ENCODE measurements around the gene ETNK2.

The ETNK2 gene

GRCh38 chr1:204102739-204103430, 49.0 kb downstream of the ETNK2 start:
- TF ChIP-seq SIN3A (IDR thresholded peaks at IDR 0.05; ENCODE audit: borderline replicate concordance, insufficient read depth, low read length) (no peak), FOXP2 (optimal IDR thresholded peaks at IDR 0.05; ENCODE audit: borderline replicate concordance, extremely low read depth, extremely low read length, insufficient read depth) (no peak), REST (IDR thresholded peaks at IDR 0.05; ENCODE audit: insufficient read depth in 1 of 2, low read depth in 2 of 2, low read length in 2 of 2) (no peak), TAF1 (IDR thresholded peaks at IDR 0.05; ENCODE audit: borderline replicate concordance, insufficient read depth, low read length) (no peak), POLR2AphosphoS5 (IDR thresholded peaks at IDR 0.05; ENCODE audit: low read depth, low read length) (no peak)

GRCh38 chr1:204102029-204102611, 49.7 kb downstream of the ETNK2 start:
- TF ChIP-seq REST (IDR thresholded peaks at IDR 0.05; ENCODE audit: insufficient read depth in 1 of 2, low read depth in 2 of 2, low read length in 2 of 2) = no peak
- no peak for TF ChIP-seq POLR2AphosphoS5 (IDR thresholded peaks at IDR 0.05; ENCODE audit: low read depth, low read length)
- TF ChIP-seq SIN3A (IDR thresholded peaks at IDR 0.05; ENCODE audit: borderline replicate concordance, insufficient read depth, low read length) = no peak
- no peak for TF ChIP-seq TAF1 (IDR thresholded peaks at IDR 0.05; ENCODE audit: borderline replicate concordance, insufficient read depth, low read length)
- TF ChIP-seq FOXP2 (optimal IDR thresholded peaks at IDR 0.05; ENCODE audit: borderline replicate concordance, extremely low read depth, extremely low read length, insufficient read depth) = no peak

DNA sequence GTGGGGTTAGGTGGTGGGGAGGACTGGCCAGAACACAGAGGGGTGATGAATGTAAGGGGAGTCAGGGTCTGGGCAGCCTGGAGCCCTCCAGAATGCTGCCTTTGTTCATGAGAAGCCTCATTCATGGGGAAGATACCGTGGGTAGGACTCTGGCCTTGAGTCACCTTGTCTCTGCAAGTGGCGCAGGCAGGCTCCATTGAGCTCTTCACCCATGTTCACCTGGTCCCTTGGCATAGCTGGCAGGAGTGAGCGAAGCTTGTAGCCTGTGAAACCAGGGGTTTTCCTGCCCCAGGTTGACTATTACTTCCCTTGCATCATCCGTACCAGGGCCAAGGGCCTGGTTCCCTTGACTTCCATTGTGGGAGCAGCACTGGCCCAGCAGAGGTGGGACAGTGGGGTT, 53.2 kb downstream of the ETNK2 start:
- TF ChIP-seq FOXP2 (optimal IDR thresholded peaks at IDR 0.05; ENCODE audit: borderline replicate concordance, extremely low read depth, extremely low read length, insufficient read depth) (no peak), REST (IDR thresholded peaks at IDR 0.05; ENCODE audit: insufficient read depth in 1 of 2, low read depth in 2 of 2, low read length in 2 of 2) (no peak), SIN3A (IDR thresholded peaks at IDR 0.05; ENCODE audit: borderline replicate concordance, insufficient read depth, low read length) (no peak), POLR2AphosphoS5 (IDR thresholded peaks at IDR 0.05; ENCODE audit: low read depth, low read length) (no peak), TAF1 (IDR thresholded peaks at IDR 0.05; ENCODE audit: borderline replicate concordance, insufficient read depth, low read length) (no peak)

DNA sequence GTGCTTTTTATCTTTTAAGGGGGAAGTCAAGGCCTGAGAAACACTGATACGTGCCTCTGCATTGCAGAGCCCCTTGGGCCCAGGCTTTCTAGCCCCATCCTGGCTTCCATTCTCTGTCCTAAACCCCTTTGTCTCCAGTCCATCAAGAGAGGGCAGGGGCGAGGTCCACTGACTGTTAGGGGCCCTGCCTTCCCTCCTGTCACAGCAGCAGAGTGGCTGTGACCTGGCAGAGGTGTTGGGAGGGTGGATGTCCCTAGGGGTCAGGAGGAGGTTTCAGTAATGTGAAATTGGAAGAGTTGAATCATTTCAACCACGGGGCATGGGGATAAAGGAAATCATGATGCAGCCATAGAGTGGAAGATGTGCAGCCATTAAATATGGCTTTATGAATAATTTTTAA, 54.9 kb downstream of the ETNK2 start:
- TF ChIP-seq SIN3A (IDR thresholded peaks at IDR 0.05; ENCODE audit: borderline replicate concordance, insufficient read depth, low read length) (no peak), FOXP2 (optimal IDR thresholded peaks at IDR 0.05; ENCODE audit: borderline replicate concordance, extremely low read depth, extremely low read length, insufficient read depth) (no peak), REST (IDR thresholded peaks at IDR 0.05; ENCODE audit: insufficient read depth in 1 of 2, low read depth in 2 of 2, low read length in 2 of 2) (no peak), POLR2AphosphoS5 (IDR thresholded peaks at IDR 0.05; ENCODE audit: low read depth, low read length) (no peak), TAF1 (IDR thresholded peaks at IDR 0.05; ENCODE audit: borderline replicate concordance, insufficient read depth, low read length) (no peak)

Measured in PFSK-1 (cell line).